HepG2 (cell line): ENCODE results near the gene NOC2L. TPM values are rescaled to one million over a fixed set of nuclear protein-coding genes. Genes with fewer than 3 reads are reported as not detected.
A peak's percentile ranks its signal among the peaks of the same experiment; 100 is the strongest.

Experiments
- BRD4 ChIP-seq: sonication (generic); formaldehyde crosslinking; IDR thresholded peaks from 2 replicates; pipeline ENCODE4 v1.4.0; 2020; ENCODE audit warnings: missing genetic modification reagents
- CREM ChIP-seq, 2 experiments: sonication (generic) in 1 of 2; formaldehyde crosslinking in 1 of 2; IDR thresholded peaks; 2 replicates each; pipeline versions ENCODE4 v1.4.0 to v1.6.1; 2016 to 2020; ENCODE audit warnings: antibody characterized with exemption in 1 of 2, mild to moderate bottlenecking in 1 of 2, missing genetic modification reagents in 1 of 2
- CTCF ChIP-seq: sonication (generic); formaldehyde crosslinking; IDR thresholded peaks from 2 replicates; pipeline ENCODE4 v1.5.0; 2020; ENCODE audit warnings: mild to moderate bottlenecking, missing genetic modification reagents, moderate library complexity
- HMGXB4 ChIP-seq, 2 experiments: sonication (generic) in 1 of 2; formaldehyde crosslinking in 1 of 2; IDR thresholded peaks; 2 replicates each; pipeline versions ENCODE4 v1.4.0 to v1.6.1; 2018 to 2020; ENCODE audit warnings: missing genetic modification reagents in 2 of 2, borderline replicate concordance in 1 of 2, low read depth in 1 of 2, mild to moderate bottlenecking in 1 of 2, missing biosample characterization in 1 of 2
- NFAT5 ChIP-seq: sonication (generic); formaldehyde crosslinking; IDR thresholded peaks from 2 replicates; pipeline ENCODE4 v1.4.0; 2020; ENCODE audit warnings: missing genetic modification reagents
- PCBP2 ChIP-seq: fragments of 200-400 bp; formaldehyde crosslinking; optimal IDR thresholded peaks from 2 replicates; pipeline ENCODE3; 2018; ENCODE audit warnings: low read length, low read depth; ENCODE audit not compliant: poor library complexity, severe bottlenecking
- PITX1 ChIP-seq: sonication (generic); formaldehyde crosslinking; IDR thresholded peaks from 2 replicates; pipeline ENCODE4 v1.5.1; 2020; ENCODE audit warnings: mild to moderate bottlenecking, missing genetic modification reagents
- PREB ChIP-seq: sonication (generic); formaldehyde crosslinking; IDR thresholded peaks from 2 replicates; pipeline ENCODE4 v1.4.0; 2020; ENCODE audit warnings: missing genetic modification reagents
- SUZ12 ChIP-seq: fragments of 150-350 bp; IDR thresholded peaks from 2 replicates; pipeline ENCODE4 v1.6.1; 2014; ENCODE audit warnings: low read depth, low read length
- TARDBP ChIP-seq: sonication (generic); formaldehyde crosslinking; IDR thresholded peaks from 2 replicates; pipeline ENCODE4 v1.8.0; 2022; ENCODE audit warnings: mild to moderate bottlenecking, missing genetic modification reagents
- YY1 ChIP-seq: IDR thresholded peaks from 2 replicates; pipeline ENCODE4 v1.6.1; 2011; ENCODE audit warnings: low read length, low read depth, moderate library complexity, mild to moderate bottlenecking; ENCODE audit not compliant: insufficient read depth, insufficient replicate concordance
- ZNF335 ChIP-seq: sonication (generic); formaldehyde crosslinking; IDR thresholded peaks from 2 replicates; pipeline ENCODE4 v1.4.0; 2020; ENCODE audit warnings: missing genetic modification reagents
- polyA plus RNA-seq, 8 experiments: library from polyadenylated mRNA; depleted of rRNA in 3 of 8; stranded (reverse) in 7 of 8; unstranded in 1 of 8; fragments of >200 nt; fragmentation: Illumina TruSeq in 4 of 8; extraction: Trizol in 4 of 8; gene quantifications; 2 replicates each; pipeline versions ENCODE4 v1.2.1 to v1.2.3, GENCODE V29; 2011 to 2016; ENCODE audit warnings: low read depth in 4 of 8, missing spikeins in 1 of 8, mixed read lengths in 1 of 8; ENCODE audit not compliant: insufficient read depth in 1 of 8
- total RNA-seq, 5 experiments: library from RNA; depleted of rRNA; stranded (reverse); fragments of >200 nt; fragmentation: Illumina TruSeq; extraction: Trizol; gene quantifications; 2 replicates each; pipeline ENCODE4 v1.2.3, GENCODE V29; 2016; ENCODE audit warnings: low read depth in 1 of 5

NOC2L gene
- total and polyA plus RNA-seq, 2 of the 13 experiments (the other 11 are each of a cell fraction or from before 2014, with no cell fraction given) = 32.0 to 103 TPM

GRCh38 chr1:958823-959730, at the start of gene NOC2L (continued):
- TF ChIP-seq NFAT5 (CRISPR knock-in tag) = peak; percentile 58; the same call in 1 of the 2 replicates
- TF ChIP-seq PREB (CRISPR knock-in tag) = no peak
- peak; percentile 50; the same call in 1 of the 2 replicates for TF ChIP-seq TARDBP (CRISPR knock-in tag)
- TF ChIP-seq BRD4 (CRISPR knock-in tag) = 0 out of 2 replicates have a peak, but pooled peaks have one; percentile 63
- peak; percentile 35; the same call in 1 of the 2 replicates for TF ChIP-seq SUZ12
- TF ChIP-seq CTCF (CRISPR knock-in tag) = peak; percentile 21; the same call in 1 of the 2 replicates
- peak; percentile 62; the same call in 1 of the 2 replicates for TF ChIP-seq CREM (IDR thresholded peaks at IDR 0.05)
- no peak for TF ChIP-seq CREM (CRISPR knock-in tag; IDR thresholded peaks at IDR 0.05)
- TF ChIP-seq HMGXB4 (CRISPR knock-in tag; IDR thresholded peaks at IDR 0.05; ENCODE audit: borderline replicate concordance in 1 of 2, low read depth in 1 of 2) = peak; percentile 43 to 67; a peak in 3 of 4 replicates
- TF ChIP-seq YY1 = peak; percentile 94
- no peak for TF ChIP-seq PCBP2
- TF ChIP-seq ZNF335 (CRISPR knock-in tag) = peak; percentile 34; the same call in 1 of the 2 replicates
- TF ChIP-seq PITX1 = peak; percentile 43; the same call in 1 of the 2 replicates
